Activated T-cell treated with anti-CD3 and anti-CD28 coated beads, Interleukin-2, amount 50 U/mL, for 48 hours (primary cell): ENCODE measurements around the gene CGB8.
"Not testable (repeated sequence)": the region's sequence is repeated elsewhere in the genome, so short reads cannot be mapped to it uniquely, and the experiment has no call there.

Experiments
- DNase-seq, 2 experiments: peaks; one replicate each; pipeline ENCODE4 v3.0.0-alpha.2; 2020

The CGB8 gene

DNA sequence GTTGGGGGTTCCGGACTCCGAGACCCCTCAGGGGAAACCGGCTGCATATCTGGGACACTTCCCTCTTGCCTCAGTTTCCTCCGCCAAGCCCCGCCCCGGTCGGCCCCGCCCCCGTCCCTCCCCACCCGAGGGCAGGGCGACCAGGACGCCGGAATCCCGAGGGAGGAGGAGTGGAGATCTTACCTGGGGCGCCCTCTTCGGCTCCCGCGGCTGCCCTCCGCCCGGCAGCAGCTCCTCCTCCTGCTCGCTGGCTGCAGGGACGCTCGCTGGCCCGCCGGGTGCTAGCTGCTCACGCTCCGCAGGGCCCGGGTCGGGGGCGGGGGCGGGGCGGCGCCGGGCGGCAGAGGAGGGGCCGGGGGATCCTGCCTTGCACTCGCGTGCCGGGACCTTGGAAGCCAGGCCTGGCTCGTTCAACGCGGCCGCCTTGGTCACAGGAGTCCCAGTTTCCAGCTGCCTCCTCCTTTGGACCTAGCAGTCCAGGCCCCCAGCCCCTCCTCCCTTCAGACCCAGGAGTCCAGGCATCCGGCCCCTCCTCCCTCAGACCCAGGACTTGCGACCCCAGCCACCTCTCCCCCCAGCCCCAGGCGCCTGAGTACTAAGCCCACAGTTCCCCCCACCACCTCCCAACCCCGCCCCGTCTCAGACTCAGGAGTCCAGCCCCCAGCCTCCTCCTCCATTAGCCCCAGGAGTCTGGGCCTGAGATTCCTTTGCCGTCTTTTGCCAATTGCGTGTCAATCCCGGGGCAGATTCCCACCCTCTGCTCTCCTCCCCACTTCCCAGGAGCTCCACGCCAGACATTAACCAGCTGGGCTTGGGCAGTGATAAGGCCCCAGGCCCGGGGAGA is 16.1 kb upstream of the CGB8 start, which contains the start of gene NTF4:
TSS of gene NTF4 (minus strand) at position 51 of the 844 bp plus-strand sequence. CDS start 2,821 bp downstream, outside the sequence.
- no peak for DNase-seq

- no peak for DNase-seq
Observed at GRCh38 chr19:49064029-49064629, 15.2 kb upstream of the CGB8 start.

GRCh38 chr19:49061445-49061844 is 12.5 kb upstream of the CGB8 start:
- DNase-seq, result no peak

DNA sequence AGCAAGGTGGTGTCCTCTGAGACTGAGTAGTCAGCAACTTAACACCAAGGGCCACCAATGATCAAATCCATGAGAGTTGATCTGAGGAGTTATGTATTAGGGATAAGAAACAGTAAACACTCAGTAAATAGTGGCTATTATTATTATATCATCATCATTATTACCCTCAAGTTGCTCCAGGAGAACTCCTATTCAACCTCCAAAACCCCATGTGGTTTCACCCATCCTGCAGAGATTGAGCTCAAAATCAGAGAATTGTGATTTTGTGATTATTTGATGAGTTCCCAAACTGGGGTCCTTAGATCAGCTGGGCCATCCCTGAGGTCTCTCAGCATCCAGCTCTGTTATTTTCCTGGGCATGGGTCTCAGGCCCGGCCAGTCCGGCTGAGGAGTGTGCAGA is 12.1 kb upstream of the CGB8 start:
- no peak for DNase-seq

DNA sequence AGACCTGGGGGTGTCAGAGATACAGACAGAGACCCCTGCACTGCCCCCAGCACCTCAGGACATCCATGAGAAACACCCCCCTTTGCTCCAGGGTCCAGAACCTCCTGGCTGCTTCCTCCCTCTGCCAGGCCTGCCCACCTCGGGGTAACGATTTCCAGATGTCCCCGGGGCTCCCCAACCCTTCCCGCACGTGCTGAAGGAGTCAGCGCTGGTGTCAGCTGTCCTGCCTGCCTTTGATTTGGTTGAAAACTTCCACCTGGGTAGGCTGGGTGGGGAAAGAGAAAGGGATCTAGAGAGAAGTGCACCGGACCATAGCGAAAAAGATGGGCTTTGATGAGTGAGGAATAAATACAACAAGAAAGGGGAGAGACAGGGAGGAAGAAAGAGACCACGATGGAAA is 10.1 kb upstream of the CGB8 start:
- no peak for DNase-seq

DNA sequence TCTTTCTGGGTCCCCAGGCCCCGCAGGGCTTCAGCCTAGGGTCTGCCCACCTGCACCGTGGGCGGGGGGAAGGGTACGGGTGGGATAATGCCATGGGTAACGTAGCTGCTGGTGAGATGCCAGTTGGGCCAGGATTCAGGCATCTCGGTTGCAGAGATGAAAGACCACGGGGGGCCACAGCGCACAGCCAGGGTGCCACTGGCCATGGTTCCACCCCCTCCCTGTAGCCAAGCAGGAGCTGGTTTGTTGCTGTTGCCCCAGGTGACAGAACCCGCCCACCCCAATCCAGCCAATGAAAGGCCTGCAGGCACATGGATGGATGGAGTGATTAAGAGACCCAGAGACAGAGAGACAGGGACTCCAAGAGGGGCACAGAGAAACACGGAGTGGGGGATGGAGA is 9.7 kb upstream of the CGB8 start:
- peak; percentile 60 to 64 for DNase-seq

- peak; percentile 62 to 71 for DNase-seq
Observed at GRCh38 chr19:49057636-49058234, 8.8 kb upstream of the CGB8 start, which contains the start of gene CGB7. TSS of gene CGB7 (minus strand) at chr19:49057749. CDS start at chr19:49055375, 2,374 bp downstream.

- DNase-seq, result not testable (repeated sequence)
Observed at GRCh38 chr19:49056902-49057596, 8.1 kb upstream of the CGB8 start.

GRCh38 chr19:49056101-49056901 is 7.4 kb upstream of the CGB8 start:
- DNase-seq, result peak; percentile 68 to 76

DNA sequence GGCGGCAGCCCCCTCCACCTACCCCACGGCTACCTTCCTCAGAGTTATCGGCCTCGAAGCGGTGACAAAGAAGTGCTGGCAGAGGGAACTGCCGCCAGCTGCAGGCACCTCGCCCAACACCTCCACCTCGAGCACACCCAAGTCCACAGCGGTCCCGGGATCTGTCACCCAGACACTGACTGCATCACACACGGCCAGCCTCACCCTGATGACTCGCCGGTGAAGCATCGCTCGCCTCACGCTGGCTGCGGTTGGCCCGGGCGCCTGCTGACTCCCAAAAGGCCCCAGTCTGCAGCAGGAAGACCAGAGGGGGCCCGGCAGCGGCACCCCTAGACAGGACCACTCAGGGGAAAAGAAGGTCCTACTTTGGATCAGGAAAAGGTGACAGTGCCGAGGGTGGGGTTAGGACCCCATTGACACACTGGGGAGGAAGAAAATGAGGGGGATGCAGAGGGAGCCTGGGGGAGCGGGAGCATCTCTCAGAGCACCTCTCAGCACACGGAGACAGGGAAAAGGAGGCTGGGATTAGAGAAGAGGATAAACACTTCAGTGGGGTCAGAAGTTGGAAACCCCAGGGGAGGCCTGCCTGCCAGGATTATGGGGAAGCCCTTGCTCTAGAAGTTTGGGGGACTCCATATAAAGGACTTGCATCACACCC is 1.6 kb upstream of the CGB8 start:
- DNase-seq, result not testable (repeated sequence)

DNA sequence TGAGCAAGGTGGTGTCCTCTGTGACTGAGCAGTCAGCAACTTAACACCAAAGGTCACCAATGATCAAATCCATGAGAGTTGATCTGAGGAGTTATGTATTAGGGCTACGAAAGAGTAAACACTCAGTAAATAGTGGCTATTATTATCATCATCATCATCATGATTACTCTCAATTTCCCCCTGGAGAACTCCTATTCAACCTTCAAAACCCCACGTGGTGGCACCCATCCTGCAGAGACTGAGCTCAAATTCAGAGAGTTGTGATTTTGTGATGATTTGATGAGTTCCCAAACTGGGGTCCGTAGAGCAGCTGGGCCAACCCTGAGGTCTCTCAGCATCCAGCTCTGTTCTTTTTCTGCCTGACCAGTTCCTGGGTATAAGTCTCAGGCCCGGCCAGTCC is 923 bp upstream of the CGB8 start:
- not testable (repeated sequence) for DNase-seq

DNA sequence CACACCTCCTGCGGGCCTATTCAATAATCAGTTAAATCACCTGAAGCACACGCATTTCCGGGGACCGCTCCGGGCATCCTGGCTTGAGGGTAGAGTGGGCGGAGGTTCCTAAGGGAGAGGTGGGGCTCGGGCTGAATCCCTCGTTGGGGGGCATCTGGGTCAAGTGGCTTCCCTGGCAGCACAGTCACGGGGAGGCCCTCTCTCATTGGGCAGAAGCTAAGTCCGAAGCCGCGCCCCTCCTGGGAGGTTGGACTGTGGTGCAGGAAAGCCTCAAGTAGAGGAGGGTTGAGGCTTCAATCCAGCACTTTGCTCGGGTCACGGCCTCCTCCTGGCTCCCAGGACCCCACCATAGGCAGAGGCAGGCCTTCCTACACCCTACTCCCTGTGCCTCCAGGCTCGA is 5.4 kb downstream of the CGB8 start, which contains the start of gene CGB5:
TSS of gene CGB5 (plus strand) at position 301 of the 400 bp plus-strand sequence. CDS start 362 bp downstream, outside the sequence.
- not testable (repeated sequence) for DNase-seq

DNA sequence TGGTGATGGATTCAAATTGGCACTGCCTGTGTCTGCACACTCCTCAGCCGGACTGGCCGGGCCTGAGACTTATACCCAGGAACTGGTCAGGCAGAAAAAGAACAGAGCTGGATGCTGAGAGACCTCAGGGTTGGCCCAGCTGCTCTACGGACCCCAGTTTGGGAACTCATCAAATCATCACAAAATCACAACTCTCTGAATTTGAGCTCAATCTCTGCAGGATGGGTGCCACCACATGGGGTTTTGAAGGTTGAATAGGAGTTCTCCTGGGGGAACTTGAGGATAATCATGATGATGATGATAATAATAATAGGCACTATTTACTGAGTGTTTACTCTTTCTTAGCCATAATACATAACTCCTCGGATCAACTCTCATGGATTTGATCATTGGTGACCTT is 6.2 kb downstream of the CGB8 start:
- DNase-seq, result not testable (repeated sequence)

DNA sequence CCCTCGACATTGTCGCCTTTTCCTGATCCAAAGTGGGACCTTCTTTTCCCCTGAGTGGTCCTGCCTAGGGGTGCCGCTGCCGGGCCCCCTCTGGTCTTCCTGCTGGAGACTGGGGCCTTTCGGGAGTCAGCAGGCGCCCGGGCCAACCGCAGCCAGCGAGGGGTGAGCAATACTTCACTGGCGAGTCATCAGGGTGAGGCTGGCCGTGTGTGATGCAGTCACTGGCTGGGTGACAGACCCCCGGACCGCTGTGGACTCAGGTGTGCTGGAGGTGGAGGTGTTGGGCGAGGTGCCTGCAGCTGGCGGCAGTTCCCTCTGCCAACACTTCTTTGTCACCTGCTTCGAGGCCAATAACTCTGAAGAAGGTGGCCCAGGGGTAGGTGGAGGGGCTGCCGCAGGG is 6.7 kb downstream of the CGB8 start:
- DNase-seq, result no peak

- DNase-seq, result not testable (repeated sequence)
Observed at GRCh38 chr19:49039736-49040135, 9.2 kb downstream of the CGB8 start.

- not testable (repeated sequence) for DNase-seq
Observed at GRCh38 chr19:49038557-49039276, 10.2 kb downstream of the CGB8 start.

GRCh38 chr19:49038111-49038510 is 10.8 kb downstream of the CGB8 start:
- not testable (repeated sequence) for DNase-seq

GRCh38 chr19:49036815-49037214 is 12.1 kb downstream of the CGB8 start, which contains the start of gene CGB1:
TSS of gene CGB1 (minus strand) at chr19:49036895. CDS start at chr19:49036711, 184 bp downstream.
- peak; percentile 83 to 84 for DNase-seq

- DNase-seq, result peak; percentile 94 to 96
Observed at GRCh38 chr19:49031642-49032301, 17.1 kb downstream of the CGB8 start, which contains the start of gene CGB2. TSS of gene CGB2 (plus strand) at chr19:49031890. CDS start at chr19:49032096, 206 bp downstream.

DNA sequence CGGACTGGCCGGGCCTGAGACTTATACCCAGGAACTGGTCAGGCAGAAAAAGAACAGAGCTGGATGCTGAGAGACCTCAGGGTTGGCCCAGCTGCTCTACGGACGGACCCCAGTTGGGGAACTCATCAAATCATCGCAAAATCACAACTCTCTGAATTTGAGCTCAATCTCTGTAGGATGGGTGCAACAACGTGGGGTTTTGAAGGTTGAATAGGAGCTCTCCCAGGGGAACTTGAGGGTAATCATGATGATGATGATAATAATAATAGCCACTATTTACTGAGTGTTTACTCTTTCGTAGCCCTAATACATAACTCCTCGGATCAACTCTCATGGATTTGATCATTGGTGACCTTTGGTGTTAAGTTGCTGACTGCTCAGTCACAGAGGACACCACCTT is 18.6 kb downstream of the CGB8 start:
- DNase-seq, result not testable (repeated sequence)
